ENCODE measurements around the gene PTTG2. TPM values are rescaled to one million over a fixed set of nuclear protein-coding genes. Genes with fewer than 3 reads are reported as not detected.

PTTG2 gene
- total and polyA plus RNA-seq, 2 donors = 0.56 to 2.1 TPM

DNA sequence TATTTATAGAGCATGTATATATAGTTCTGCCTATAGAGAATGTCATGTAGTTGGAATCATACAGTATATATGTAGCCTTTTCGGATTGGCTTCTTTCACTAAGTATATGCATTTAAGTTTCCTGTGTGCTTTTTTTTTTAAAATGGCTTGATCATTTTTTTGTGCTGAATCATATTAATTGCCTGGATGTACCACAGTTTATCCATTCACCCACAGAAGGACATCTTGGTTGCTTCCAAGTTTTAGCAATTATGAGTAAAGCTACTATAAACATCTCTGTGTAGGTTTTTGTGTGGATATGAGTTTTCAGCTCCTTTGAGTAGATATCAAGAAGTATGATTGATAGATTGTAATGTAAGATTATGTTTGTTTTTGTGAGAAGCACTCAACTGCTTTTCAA is 23.8 kb downstream of the PTTG2 start:
- no peak for DNase-seq (ENCODE audit: extremely low spot score)
- no peaks in the 10 kb centered on the region for H3K36me3 ChIP-seq (ENCODE audit: insufficient read depth)
- H3K27ac ChIP-seq (ENCODE audit: low read depth) = no peak overlapping the region
- H3K4me1 ChIP-seq (ENCODE audit: insufficient read depth) = no peaks in the 10 kb centered on the region
- no peak overlapping the region for H3K4me3 ChIP-seq (ENCODE audit: low read depth, low read length)
- 98% methylated on average over 1 of the region's 1 CpG for WGBS

GRCh38 chr4:37985730-37986275 is 25.6 kb downstream of the PTTG2 start:
- Histone ChIP-seq H3K4me3 (ENCODE audit: low read depth, low read length) (no peak overlapping the region), H3K36me3 (ENCODE audit: insufficient read depth) (no peaks in the 10 kb centered on the region), H3K4me1 (ENCODE audit: insufficient read depth) (no peaks in the 10 kb centered on the region), H3K27ac (ENCODE audit: low read depth) (no peak overlapping the region)
- DNase-seq (ENCODE audit: extremely low spot score) = no peak
- WGBS = 86% methylated on average over 3 of the region's 3 CpGs

- Histone ChIP-seq H3K36me3 (ENCODE audit: insufficient read depth) (no peaks in the 10 kb centered on the region), H3K4me1 (ENCODE audit: insufficient read depth) (no peaks in the 10 kb centered on the region), H3K27ac (ENCODE audit: low read depth) (no peak overlapping the region), H3K4me3 (ENCODE audit: low read depth, low read length) (no peak overlapping the region)
- 62% methylated on average over 5 of the region's 5 CpGs for WGBS
- DNase-seq (ENCODE audit: extremely low spot score) = no peak
Observed at GRCh38 chr4:37988670-37989069, 28.5 kb downstream of the PTTG2 start.

DNA sequence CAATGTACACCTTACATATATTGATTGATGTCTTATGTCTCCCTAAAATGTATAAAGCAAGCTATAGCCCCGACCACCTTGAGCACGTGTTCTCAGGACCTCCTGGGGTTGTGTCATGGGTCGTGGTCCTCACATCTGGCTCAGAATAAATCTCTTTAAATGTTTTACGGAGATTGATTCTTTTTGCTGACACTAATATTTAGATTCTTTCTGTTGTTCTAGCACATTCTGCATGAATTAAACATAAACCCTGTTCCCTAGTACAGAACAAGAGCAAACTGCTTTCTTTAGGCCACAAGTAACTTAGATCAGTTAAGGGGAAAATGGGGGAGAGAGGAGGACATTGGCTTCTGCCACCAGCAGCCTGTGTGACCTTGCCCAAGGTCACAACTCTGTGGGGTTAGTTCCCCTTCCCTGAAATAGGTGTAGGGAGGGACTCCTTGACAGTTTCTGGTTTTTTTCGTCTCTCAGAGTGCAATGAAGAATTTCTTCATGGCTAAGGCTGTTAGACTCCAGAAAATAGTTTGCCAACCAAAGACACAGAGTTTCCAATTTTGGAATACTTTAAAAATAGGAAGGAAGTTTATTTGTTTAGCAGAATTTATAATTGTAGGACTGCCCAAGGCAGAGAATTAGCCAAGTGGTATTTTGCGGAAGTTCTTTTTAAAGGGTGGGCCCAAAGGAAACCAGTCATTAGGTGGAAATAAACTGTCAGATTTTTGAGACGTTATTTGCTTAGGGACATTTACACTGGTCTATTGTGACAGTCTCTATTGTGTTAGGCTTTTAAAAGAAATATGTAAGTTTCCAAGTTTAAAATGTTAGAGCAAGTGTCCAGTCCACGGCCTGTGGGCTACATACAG is 29.4 kb downstream of the PTTG2 start:
- Histone ChIP-seq H3K4me1 (ENCODE audit: insufficient read depth) (no peaks in the 10 kb centered on the region), H3K4me3 (ENCODE audit: low read depth, low read length) (no peak overlapping the region), H3K36me3 (ENCODE audit: insufficient read depth) (no peaks in the 10 kb centered on the region), H3K27ac (ENCODE audit: low read depth) (no peak overlapping the region)
- no peak for DNase-seq (ENCODE audit: extremely low spot score)
- 66% methylated on average over 8 of the region's 8 CpGs for WGBS

DNA sequence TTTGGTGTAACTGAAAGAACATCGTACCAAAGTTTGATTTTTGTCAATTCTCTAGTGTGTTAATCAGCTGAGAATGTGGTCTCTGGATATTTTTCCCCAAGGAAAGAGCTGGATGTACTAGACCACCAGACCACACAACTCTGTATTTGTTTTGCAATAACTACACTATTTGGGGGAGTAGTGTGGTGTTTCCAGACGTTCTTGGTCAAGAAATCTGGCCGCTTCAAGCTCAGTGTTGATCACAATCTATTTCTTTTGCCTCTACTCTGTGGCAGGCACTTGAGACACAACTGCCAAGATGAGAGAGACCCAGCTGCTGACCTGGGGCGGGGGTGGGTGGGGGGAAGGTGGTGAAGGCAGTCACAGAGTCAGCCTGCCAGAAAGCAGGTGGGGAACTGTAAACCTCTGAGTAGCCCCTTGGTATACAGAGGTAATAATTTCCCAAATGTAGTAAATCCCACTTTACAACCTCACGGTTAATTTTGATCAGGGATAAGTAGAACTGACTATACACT is 30.6 kb downstream of the PTTG2 start:
- Histone ChIP-seq H3K4me1 (ENCODE audit: insufficient read depth) (no peaks in the 10 kb centered on the region), H3K36me3 (ENCODE audit: insufficient read depth) (no peaks in the 10 kb centered on the region)
- 76% methylated on average over 5 of the region's 5 CpGs for whole genome bisulfite sequencing

DNA sequence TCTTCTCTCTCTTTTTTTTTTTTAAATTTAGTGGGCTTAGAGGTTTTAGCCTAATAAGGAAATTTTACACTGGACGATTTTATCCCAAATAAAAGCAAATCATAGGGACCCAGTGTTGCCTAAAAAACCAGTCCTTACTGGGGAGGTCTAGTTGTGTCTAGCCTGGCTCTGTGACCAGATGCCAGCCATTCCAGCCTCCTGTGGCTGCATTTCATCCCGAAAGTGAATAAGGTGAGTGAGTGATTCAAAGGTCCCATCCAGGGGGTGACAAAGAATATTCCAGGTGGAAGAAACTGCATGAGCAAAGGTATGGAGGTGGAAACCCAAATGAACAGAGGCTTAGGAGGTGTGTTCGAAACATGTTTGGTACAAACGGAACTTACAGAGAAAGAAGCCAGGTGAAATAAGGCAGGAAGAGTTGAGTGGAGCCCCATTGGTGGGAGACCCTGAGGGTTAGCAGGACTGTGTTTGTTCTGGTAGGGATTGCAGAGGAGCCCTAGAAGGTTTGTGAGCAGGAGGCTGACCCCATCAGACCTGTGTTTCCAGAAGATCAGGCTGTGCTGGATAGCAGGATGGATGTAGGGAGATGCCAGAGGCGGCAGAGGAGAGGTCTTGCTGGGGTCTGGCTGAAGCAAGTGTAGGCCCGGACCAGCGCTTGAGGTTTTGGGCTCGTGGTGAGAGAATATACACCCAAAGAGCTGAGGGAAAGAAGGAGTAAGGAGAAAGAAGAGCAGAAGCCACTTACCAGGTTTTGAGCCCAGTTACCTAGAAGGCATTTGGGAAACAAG is 31.6 kb downstream of the PTTG2 start:
- no peak for DNase-seq (ENCODE audit: extremely low spot score)
- 87% methylated on average over 8 of the region's 8 CpGs for WGBS
- Histone ChIP-seq H3K4me1 (ENCODE audit: insufficient read depth) (no peaks in the 10 kb centered on the region), H3K4me3 (ENCODE audit: low read depth, low read length) (no peak overlapping the region), H3K36me3 (ENCODE audit: insufficient read depth) (no peaks in the 10 kb centered on the region), H3K27ac (ENCODE audit: low read depth) (no peak overlapping the region)

More for the DNA sequence above, 30.6 kb downstream of the PTTG2 start:
- Histone ChIP-seq H3K27ac (ENCODE audit: low read depth) (no peak overlapping the region), H3K4me3 (ENCODE audit: low read depth, low read length) (no peak overlapping the region)
- DNase-seq (ENCODE audit: extremely low spot score) = no peak

DNA sequence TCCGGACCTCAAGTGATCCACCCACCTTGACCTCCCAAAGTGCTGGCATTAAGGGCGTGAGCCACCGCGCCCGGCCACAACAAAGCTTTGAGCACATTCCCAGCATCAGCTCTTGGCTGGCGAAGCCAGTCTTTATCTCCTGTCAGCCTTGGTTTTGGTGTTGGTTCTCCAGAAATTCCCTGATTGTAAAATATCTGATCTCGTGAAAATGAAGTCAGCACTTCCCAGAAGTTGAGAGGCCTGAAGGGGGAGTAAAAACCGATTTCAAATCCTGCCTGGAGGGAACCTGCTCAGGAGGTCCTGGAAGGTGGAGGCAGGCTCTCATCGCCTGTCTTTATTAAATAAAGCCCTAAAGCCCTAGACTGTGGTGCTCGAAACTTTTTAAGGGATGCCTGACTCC is 33.6 kb downstream of the PTTG2 start:
- H3K27ac ChIP-seq (ENCODE audit: low read depth) = no peak overlapping the region
- H3K4me1 ChIP-seq (ENCODE audit: insufficient read depth) = no peaks in the 10 kb centered on the region
- no peak overlapping the region for H3K4me3 ChIP-seq (ENCODE audit: low read depth, low read length)
- DNase-seq (ENCODE audit: extremely low spot score) = no peak
- no peaks in the 10 kb centered on the region for H3K36me3 ChIP-seq (ENCODE audit: insufficient read depth)
- WGBS = 69% methylated on average over 10 of the region's 10 CpGs

- WGBS = 36% methylated on average over 3 of the region's 3 CpGs
- Histone ChIP-seq H3K27ac (ENCODE audit: low read depth) (no peak overlapping the region), H3K4me1 (ENCODE audit: insufficient read depth) (no peaks in the 10 kb centered on the region), H3K36me3 (ENCODE audit: insufficient read depth) (no peaks in the 10 kb centered on the region), H3K4me3 (ENCODE audit: low read depth, low read length) (no peak overlapping the region)
- no peak for DNase-seq (ENCODE audit: extremely low spot score)
Observed at GRCh38 chr4:37994569-37994968, 34.4 kb downstream of the PTTG2 start.

- Histone ChIP-seq H3K4me1 (ENCODE audit: insufficient read depth) (no peaks in the 10 kb centered on the region), H3K27ac (ENCODE audit: low read depth) (no peak overlapping the region), H3K4me3 (ENCODE audit: low read depth, low read length) (no peak overlapping the region), H3K36me3 (ENCODE audit: insufficient read depth) (no peaks in the 10 kb centered on the region)
- 84% methylated on average over 5 of the region's 5 CpGs for WGBS
- no peak for DNase-seq (ENCODE audit: extremely low spot score)
Observed at GRCh38 chr4:37995299-37995821, 35.2 kb downstream of the PTTG2 start.

- 49% methylated on average over 7 of the region's 7 CpGs for WGBS
- DNase-seq (ENCODE audit: extremely low spot score) = no peak
- Histone ChIP-seq H3K27ac (ENCODE audit: low read depth) (no peak overlapping the region), H3K36me3 (ENCODE audit: insufficient read depth) (no peaks in the 10 kb centered on the region), H3K4me3 (ENCODE audit: low read depth, low read length) (no peak overlapping the region), H3K4me1 (ENCODE audit: insufficient read depth) (no peaks in the 10 kb centered on the region)
Observed at GRCh38 chr4:37995981-37996775, 36.0 kb downstream of the PTTG2 start.

DNA sequence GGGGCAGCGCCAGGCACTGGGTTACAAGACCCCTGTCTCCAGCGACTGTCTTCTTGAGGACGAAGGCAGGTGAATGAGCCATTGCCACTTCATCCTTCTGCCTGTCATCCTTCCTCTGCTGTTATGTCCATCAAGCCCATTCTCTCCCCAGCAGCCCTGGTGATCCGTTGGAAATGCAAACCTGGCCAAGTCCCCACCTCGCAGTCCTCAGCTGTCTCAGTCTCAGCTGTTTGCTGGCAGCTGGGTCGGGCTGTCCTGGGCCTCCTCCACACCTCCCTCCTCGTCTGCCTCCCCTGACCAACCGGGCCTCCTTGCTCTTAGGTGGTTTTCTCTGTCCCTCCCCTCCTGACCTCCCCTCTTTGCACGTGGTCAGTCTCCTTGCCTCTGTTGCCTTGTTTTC is 38.0 kb downstream of the PTTG2 start:
- DNase-seq (ENCODE audit: extremely low spot score) = no peak
- H3K4me3 ChIP-seq (ENCODE audit: low read depth, low read length) = no peak overlapping the region
- WGBS = 67% methylated on average over 9 of the region's 9 CpGs
- no peak overlapping the region for H3K27ac ChIP-seq (ENCODE audit: low read depth)
- no peaks in the 10 kb centered on the region for H3K36me3 ChIP-seq (ENCODE audit: insufficient read depth)
- H3K4me1 ChIP-seq (ENCODE audit: insufficient read depth) = no peaks in the 10 kb centered on the region

DNA sequence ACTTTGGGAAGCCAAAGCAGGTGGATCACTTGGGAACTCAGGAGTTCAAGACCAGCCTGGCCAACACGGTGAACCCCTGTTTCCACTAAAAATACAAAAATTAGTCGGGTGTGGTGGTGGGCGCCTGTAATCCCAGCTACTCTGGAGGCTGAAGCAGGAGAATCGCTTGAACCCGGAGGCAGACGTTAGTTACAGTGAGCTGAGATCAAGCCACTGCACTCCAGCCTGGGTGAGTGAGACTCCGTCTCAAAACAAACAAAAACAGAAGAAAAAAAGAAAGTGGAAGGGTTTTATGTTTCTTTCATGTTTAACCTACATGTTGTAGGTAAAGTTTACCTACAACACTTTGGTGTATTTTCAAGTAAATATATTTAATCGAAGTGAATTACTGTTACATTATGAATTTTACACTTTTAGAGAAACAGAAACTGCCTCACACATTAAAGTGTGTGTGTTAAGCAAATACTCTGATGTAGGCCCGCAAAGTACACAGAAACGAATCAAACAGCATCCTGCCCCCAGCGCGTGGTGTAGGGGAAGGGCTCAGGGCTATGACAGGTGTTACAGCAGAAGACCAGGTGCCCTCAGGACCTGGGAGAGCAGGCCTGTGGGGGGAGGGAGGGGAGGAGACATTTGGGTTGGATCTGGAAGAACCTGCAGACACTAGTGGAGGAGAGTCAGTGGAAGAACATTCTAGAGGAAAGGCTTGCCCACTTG is 39.0 kb downstream of the PTTG2 start:
- 86% methylated on average over 12 of the region's 12 CpGs for WGBS

More for the DNA sequence above, 39.0 kb downstream of the PTTG2 start:
- Histone ChIP-seq H3K4me1 (ENCODE audit: insufficient read depth) (no peaks in the 10 kb centered on the region), H3K36me3 (ENCODE audit: insufficient read depth) (no peaks in the 10 kb centered on the region), H3K27ac (ENCODE audit: low read depth) (no peak overlapping the region), H3K4me3 (ENCODE audit: low read depth, low read length) (no peak overlapping the region)
- DNase-seq (ENCODE audit: extremely low spot score) = no peak
